Small intestine (tissue), 16 donors: Measurements from ENCODE around the gene DNHD1. TPM values are rescaled to one million over a fixed set of nuclear protein-coding genes. Genes with fewer than 3 reads are reported as not detected.

Source experiments
- DNase-seq, 2 donors: peaks; one replicate each; pipeline versions ENCODE4 v3.0.0 to v3.0.0-alpha.2; 2013
- FAIRE-seq: peaks from 2 replicates; lab custom pipeline; 2012; peaks lifted over from hg19 to GRCh38; lab: Jason Lieb, UNC
- H3K27ac ChIP-seq, 3 donors: one replicate each; pipeline ENCODE4 v1.5.1; 2013; ENCODE audit warnings: low read length in 2 of 3, mild to moderate bottlenecking in 2 of 3, control low read depth in 1 of 3, inconsistent platforms in 1 of 3, low read depth in 1 of 3, moderate library complexity in 1 of 3
- H3K27me3 ChIP-seq, 3 donors: one replicate each; pipeline ENCODE4 v1.6.1; 2013; ENCODE audit warnings: low read length in 3 of 3, inconsistent platforms in 1 of 3; ENCODE audit not compliant: control insufficient read depth in 3 of 3, insufficient read depth in 3 of 3
- H3K36me3 ChIP-seq, 3 donors: one replicate each; pipeline ENCODE4 v1.6.1; 2013; ENCODE audit warnings: low read length in 3 of 3, inconsistent platforms in 1 of 3, low read depth in 1 of 3, mild to moderate bottlenecking in 1 of 3, moderate library complexity in 1 of 3; ENCODE audit not compliant: control insufficient read depth in 3 of 3, insufficient read depth in 2 of 3
- H3K4me1 ChIP-seq, 3 donors: one replicate each; pipeline ENCODE4 v1.6.1; 2013; ENCODE audit warnings: low read length in 2 of 3, inconsistent platforms in 1 of 3, low read depth in 1 of 3, mild to moderate bottlenecking in 1 of 3, moderate library complexity in 1 of 3; ENCODE audit not compliant: control insufficient read depth in 3 of 3, insufficient read depth in 2 of 3
- H3K4me3 ChIP-seq, 3 donors: one replicate each; pipeline ENCODE4 v1.5.1; 2013; ENCODE audit warnings: low read length in 3 of 3, control low read depth in 1 of 3, inconsistent platforms in 1 of 3, low read depth in 1 of 3, mild to moderate bottlenecking in 1 of 3, moderate library complexity in 1 of 3
- H3K9me3 ChIP-seq, 2 donors: one replicate each; pipeline ENCODE4 v1.6.1; 2013; ENCODE audit warnings: low read depth in 1 of 2, low read length in 1 of 2; ENCODE audit not compliant: control insufficient read depth in 2 of 2, insufficient read depth in 1 of 2
- WGBS, 3 donors: extraction: QIAGEN DNeasy Blood & Tissue Kit; methylation state at CpG; one replicate each; pipeline ENCODE4 v1.1.7; 2013; 5-methylcytosine and 5-hydroxymethylcytosine counted together
- long read RNA-seq, 10 donors: transcript quantifications; one replicate each; lab custom pipeline, GENCODE V29; 2026
- polyA plus RNA-seq, 4 donors: library from polyadenylated mRNA; stranded (reverse) in 3 of 4; unstranded in 1 of 4; fragments of 200-250 nt in 3 of 4; fragments of 120-200 nt in 1 of 4; gene quantifications; one replicate each; pipeline versions ENCODE4 v1.2.1 to v1.2.3, GENCODE V29; 2013
- donor health status: healthy with polysubstance abuse.
- donor health status: control.
- donor health status: control.
- donor health status: Bipolar disorder and iron deficiency.
- donor health status: healthy.

DNHD1 gene, protein sequence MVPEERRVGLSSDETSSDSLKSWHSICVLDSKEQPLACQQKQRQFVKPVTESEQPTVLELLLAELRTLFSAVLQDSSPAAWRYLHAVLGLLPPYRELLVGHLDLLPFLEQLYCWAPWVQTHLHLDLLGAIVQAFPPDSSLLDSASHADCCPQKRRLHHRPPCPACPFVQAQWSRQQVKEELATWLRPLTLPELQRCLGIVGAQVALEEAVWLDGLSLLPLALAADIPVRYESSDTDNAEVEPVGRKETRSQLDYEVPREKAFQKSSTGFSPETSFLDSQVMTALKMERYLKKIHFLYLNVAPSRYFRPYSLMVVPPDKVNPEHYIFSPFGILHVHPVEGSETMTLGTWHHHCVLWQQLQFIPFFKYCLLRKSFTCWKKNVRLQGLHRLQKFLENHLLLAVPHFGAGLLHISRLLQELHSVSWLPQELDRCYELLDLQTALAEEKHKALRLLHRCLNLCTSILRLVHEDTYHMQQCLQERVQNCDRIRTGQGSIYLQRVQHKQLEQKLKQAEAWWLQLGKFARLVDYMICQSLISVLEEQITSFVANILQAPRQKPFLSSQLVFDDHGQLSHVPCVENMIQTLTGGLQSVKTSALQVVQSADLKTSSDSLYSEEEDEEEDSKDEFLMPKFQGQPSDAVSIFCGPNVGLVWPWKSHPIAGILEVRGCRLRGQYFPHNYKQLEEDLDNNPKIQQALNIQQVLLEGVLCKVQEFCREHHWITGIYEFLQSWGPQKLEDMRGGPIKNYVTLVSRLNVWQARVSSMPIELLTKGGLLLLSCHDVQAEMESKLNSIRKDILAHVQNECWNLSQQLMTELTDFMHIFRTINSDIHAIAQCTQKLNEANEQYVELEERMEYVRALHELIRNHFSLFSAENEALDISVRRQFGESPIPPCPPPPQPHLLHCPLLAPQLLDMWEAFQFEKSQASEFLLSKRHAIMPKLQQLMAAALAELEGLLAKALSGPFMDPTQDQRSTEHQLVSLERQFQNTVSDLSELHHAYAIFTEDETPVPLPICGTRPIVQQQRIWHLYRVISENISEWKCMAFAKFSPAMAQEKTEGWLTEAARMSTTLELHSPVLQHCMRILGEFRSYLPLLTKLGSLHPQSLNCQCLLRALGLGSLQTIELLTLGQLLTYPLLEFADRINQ (N-terminal part only)
- 10 to 100 TPM in 1 of 4 donors, 1 to 10 TPM in 3; 4.0 to 10.5 (median 9.0) TPM for polyA plus RNA-seq
- long read RNA-seq, donor 1, partial matches to known transcripts: 44 of 56 reads
- long read RNA-seq, donor 1, other reads (novel, unspliced or antisense): 12 of 56 reads
- long read RNA-seq, donor 2, partial matches to known transcripts: 6 of 6 reads
- long read RNA-seq, donor 2, other reads (novel, unspliced or antisense): 0 of 6 reads
- long read RNA-seq, donor 3, partial matches to known transcripts: 51 of 165 reads
- long read RNA-seq, donor 3, other reads (novel, unspliced or antisense): 114 of 165 reads
- long read RNA-seq, donor 4: 0 reads
- long read RNA-seq, donor 5, partial matches to known transcripts: 5 of 5 reads
- long read RNA-seq, donor 5, other reads (novel, unspliced or antisense): 0 of 5 reads
- long read RNA-seq, donor 6, partial matches to known transcripts: 10 of 10 reads
- long read RNA-seq, donor 6, other reads (novel, unspliced or antisense): 0 of 10 reads
- long read RNA-seq, donor 7: 0 reads
- long read RNA-seq, donor 8: 0 reads
- long read RNA-seq, donor 9: 0 reads
- long read RNA-seq, donor 10, partial matches to known transcripts: 30 of 54 reads
- long read RNA-seq, donor 10, other reads (novel, unspliced or antisense): 24 of 54 reads

DNA sequence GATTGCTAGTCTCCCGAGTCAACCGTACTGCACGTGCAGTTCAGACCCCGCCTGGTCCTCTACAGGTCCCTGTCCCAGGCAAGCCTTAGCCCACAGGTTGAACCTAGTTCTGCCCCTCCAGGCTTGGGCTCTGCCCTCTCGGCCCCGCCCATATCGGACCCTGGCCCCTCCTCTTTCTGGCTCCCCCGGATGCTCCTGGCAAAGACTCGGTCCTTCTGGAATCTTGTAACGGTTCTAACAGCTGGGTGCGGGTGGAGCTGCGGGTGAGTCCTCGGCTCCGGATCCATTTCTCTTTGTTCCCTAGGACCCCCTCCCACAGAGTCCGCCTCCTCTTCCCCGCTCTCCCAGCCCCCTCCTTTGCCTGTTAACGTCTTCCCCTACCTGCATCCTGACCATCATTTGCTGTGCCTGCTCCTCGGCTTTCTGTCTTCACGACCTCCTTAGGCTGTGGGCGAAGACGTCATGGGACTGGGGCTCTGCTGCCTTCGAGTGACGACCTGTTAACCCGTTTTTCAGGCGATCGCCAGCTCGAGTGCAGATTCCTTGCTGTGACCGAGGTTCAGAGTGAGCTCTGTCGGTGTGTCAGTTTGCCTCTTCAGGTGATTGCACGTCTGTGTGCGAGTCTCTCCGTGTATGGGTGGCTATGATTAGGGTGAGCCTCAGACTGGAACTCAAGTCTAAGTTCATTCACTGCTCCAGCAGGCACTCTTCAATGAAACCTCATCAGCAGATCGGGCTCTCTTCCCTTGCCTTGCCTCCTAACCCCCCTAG is at the start of gene DNHD1:
Gene DNHD1, plus strand, starts transcription at position 212 of the 771 bp plus-strand sequence. CDS start 936 bp downstream, outside the sequence.
- FAIRE-seq: no peak
- peaks cover 0 to 7% (median 0%) of the 10 kb centered on the region in 3 donors for H3K4me1 ChIP-seq
- WGBS, 3 donors: 65 to 79% (median 77%) methylated on average over 33 of the region's 33 CpGs
- H3K27me3 ChIP-seq: no peaks in the 10 kb centered on the region
- H3K4me3 ChIP-seq: peak within 1 kb of the TSS in 1 of 3 donors; percentile 16
- no peak for DNase-seq
- no peak within 1 kb of the TSS for H3K27ac ChIP-seq
- H3K9me3 ChIP-seq: no peaks in the 10 kb centered on the region
- H3K36me3 ChIP-seq: peaks cover 0 to 16% (median 2%) of the 10 kb centered on the region in 3 donors

DNA sequence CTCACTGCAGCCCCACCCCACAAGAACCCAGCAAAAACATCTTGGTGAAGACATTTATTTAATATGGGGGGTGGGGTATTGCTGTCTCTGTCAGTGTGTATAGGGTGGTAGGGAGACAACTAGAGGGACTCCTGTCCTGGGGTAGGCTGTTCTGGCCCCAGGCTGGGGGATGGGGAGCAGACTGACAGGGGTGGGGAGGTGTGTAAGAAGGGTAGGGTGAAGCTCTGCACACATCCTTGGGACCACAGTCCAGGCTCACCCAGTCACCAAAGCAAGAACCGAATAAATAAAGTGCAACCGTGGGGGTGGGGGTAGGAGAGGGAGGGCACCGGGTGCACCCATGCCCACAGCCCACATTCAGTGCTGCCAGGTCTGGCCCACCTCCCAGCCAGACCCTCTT is 48.5 kb upstream of the DNHD1 start:
- WGBS, 3 donors: 81 to 91% (median 87%) methylated on average over 3 of the region's 3 CpGs
- Histone ChIP-seq H3K36me3 (peaks cover 7 to 43% (median 27%) of the 10 kb centered on the region in 3 donors), H3K4me3 (no peak overlapping the region), H3K27me3 (no peaks in the 10 kb centered on the region), H3K27ac (no peak overlapping the region), H3K9me3 (no peaks in the 10 kb centered on the region), H3K4me1 (no peaks in the 10 kb centered on the region)
- DNase-seq (no peak), FAIRE-seq (no peak)

DNA sequence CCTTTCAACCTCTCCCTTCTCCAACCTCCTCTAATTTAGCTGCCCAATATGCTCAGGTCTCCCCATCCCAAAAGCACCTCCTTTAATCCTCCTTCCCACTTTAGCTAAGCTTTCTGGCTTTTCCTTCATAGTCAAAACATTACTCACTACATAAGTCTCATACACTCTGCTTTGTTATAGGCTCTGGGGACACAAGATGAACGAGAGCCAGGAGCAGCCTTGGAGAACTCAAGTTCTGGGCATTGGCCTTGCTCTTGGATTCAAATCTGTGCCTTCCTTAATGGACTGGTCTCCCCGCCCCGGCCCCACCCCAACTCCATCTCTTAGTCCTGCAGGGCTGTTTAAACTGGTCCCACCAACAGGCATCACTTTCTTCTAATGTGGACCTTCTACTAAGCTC is 44.9 kb upstream of the DNHD1 start:
- H3K4me3 ChIP-seq: no peak overlapping the region
- peaks cover 13 to 74% (median 38%) of the 10 kb centered on the region in 3 donors for H3K36me3 ChIP-seq
- H3K27ac ChIP-seq: no peak overlapping the region
- no peaks in the 10 kb centered on the region for H3K9me3 ChIP-seq
- DNase-seq: no peak
- FAIRE-seq: no peak
- no peaks in the 10 kb centered on the region for H3K4me1 ChIP-seq
- 85 to 88% (median 86%) methylated on average over 3 of the region's 3 CpGs for WGBS, 3 donors
- H3K27me3 ChIP-seq: no peaks in the 10 kb centered on the region

DNA sequence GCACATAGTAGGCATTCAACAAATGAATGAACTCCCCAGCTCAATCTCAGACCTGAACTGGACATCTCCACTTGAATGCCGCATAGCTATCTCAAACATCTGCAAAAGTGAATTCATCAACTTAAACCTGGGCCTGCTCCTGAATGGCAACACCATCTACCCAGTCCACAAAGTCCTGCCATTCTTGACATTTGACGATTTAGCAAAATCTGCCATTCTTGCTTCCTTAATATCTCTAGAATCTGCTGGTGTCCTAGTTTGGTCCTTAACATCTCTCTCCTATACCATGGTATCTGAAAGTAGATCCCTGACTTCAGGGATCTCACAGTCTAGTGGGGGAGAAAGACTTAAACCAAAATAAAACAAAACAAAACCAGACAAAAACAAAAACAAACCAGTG is 43.9 kb upstream of the DNHD1 start:
- no peak for FAIRE-seq
- Histone ChIP-seq H3K27ac (no peak overlapping the region), H3K4me3 (no peak overlapping the region), H3K9me3 (no peaks in the 10 kb centered on the region), H3K4me1 (peaks cover 0 to 4% (median 0%) of the 10 kb centered on the region in 3 donors), H3K27me3 (no peaks in the 10 kb centered on the region), H3K36me3 (peaks cover 13 to 82% (median 42%) of the 10 kb centered on the region in 3 donors)
- WGBS, 3 donors: 94 to 98% (median 97%) methylated on average over 2 of the region's 2 CpGs
- DNase-seq: no peak

DNA sequence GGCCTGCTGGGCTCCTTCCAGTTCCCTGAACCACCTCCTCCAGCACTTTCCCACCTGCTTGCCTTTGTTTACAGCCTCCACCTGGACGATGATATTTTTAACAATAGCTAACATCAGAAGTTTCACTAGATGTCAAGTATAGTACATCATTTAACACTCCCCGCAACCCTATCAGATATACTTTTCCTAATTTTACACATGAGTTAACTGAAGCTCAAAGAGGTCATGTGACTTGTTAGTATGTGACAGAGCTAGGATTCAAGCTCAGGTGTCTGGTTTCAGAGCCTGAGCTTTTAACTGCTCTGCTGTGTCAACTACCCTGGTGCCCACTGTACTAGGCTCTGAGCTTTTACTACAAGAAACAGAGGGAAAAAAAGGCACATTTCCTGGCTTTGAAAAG is 42.0 kb upstream of the DNHD1 start:
- H3K27ac ChIP-seq: no peak overlapping the region
- DNase-seq (no peak), FAIRE-seq (no peak)
- peaks cover 0 to 22% (median 4%) of the 10 kb centered on the region in 3 donors for H3K4me1 ChIP-seq
- H3K4me3 ChIP-seq: no peak overlapping the region
- no peaks in the 10 kb centered on the region for H3K27me3 ChIP-seq
- H3K36me3 ChIP-seq: peaks cover 10 to 69% (median 29%) of the 10 kb centered on the region in 3 donors
- WGBS, 3 donors: 53 to 79% (median 77%) methylated on average over 2 of the region's 2 CpGs
- H3K9me3 ChIP-seq: no peaks in the 10 kb centered on the region

DNA sequence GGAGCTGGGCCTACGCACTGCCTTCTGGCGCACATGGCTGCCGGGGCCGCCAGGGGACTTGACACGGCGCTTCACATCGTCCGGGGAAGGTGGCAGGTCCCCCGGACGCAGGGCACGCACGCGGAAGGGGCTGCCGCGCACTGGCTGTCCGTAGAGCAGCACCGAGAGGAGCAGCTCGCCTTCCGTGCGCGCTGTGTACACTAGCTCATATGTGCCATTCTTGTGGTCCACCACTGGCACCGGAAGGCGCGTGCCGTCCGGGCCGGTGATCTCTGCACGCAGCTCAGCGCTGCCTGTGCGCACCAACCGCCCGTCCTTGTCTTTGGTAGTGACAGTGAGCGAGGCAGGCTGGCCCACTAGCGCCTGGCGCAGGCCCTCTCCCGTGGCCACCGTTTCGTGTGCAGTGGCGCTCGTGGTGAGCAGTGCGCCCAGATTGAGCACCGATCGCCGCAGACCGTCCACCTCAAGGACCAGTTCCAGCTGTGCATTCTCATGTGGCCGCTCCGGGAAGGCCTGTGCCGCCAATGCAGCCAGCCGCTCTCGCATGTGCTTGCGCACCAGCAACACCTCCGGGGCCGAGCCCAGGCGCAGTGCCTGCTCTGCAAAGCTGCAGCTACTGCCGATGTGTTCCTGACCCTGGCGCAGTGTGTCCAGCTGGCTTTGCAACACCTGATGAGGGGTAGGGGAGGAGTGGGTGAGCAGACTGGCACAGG is 40.6 kb upstream of the DNHD1 start:
- DNase-seq (no peak), FAIRE-seq (no peak)
- peaks cover 0 to 26% (median 4%) of the 10 kb centered on the region in 3 donors for H3K4me1 ChIP-seq
- H3K27me3 ChIP-seq: no peaks in the 10 kb centered on the region
- H3K36me3 ChIP-seq: peaks cover 10 to 66% (median 23%) of the 10 kb centered on the region in 3 donors
- no peak overlapping the region for H3K27ac ChIP-seq
- no peaks in the 10 kb centered on the region for H3K9me3 ChIP-seq
- WGBS, 3 donors: 96 to 97% (median 97%) methylated on average over 56 of the region's 56 CpGs
- H3K4me3 ChIP-seq: no peak overlapping the region
